Measurements from ENCODE around the gene SLC28A1. TPM values are rescaled to one million over a fixed set of nuclear protein-coding genes. Genes with fewer than 3 reads are reported as not detected.
"Not testable (repeated sequence)": the region's sequence is repeated elsewhere in the genome, so short reads cannot be mapped to it uniquely, and the experiment has no call there.

Gene SLC28A1
- total RNA-seq, 2 donors from 2014 or later = not detected

GRCh38 chr15:84859144-84859543 is 25.3 kb upstream of the SLC28A1 start:
- ATAC-seq = peak; percentile 56
- intact Hi-C loops (cut with DNase I, micrococcal nuclease) = no loop called here
- DNase-seq = no peak

DNA sequence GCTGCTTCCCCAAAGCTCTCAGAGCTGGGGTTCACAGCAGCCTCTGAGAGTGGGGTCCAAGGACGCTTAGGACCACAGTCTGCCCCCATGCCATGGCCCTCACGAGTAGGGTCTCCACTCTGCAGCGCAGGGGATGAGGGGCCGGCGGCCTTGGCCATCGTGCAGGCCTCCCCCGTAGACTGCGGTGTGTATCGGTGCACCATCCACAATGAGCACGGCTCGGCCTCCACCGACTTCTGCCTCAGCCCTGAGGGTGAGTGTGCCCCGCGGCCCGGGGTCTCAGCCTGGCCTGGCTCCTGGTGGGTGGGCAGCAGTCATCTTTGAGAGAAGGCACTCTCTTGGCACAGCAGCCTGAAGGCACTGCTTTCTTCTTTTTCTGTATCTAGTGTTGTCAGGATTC is 24.8 kb upstream of the SLC28A1 start:
- intact Hi-C loops (cut with DNase I, micrococcal nuclease) = no loop called here
- DNase-seq (no peak), ATAC-seq (no peak)

GRCh38 chr15:84861781-84862180 is 22.7 kb upstream of the SLC28A1 start:
- intact Hi-C loops (cut with DNase I, micrococcal nuclease) = no loop called here
- DNase-seq (no peak), ATAC-seq (no peak)

GRCh38 chr15:84862214-84862975 is 22.1 kb upstream of the SLC28A1 start:
- DNase-seq = no peak
- ATAC-seq = no peak
- intact Hi-C loops (cut with DNase I, micrococcal nuclease) = no loop called here

- DNase-seq = no peak
- ATAC-seq = no peak
- intact Hi-C loops (cut with DNase I, micrococcal nuclease) = no loop called here
Observed at GRCh38 chr15:84863565-84864443, 20.7 kb upstream of the SLC28A1 start.

- ATAC-seq = no peak
- DNase-seq = no peak
- intact Hi-C loops (cut with DNase I, micrococcal nuclease) = no loop called here
Observed at GRCh38 chr15:84864444-84864795, 20.0 kb upstream of the SLC28A1 start.

GRCh38 chr15:84865074-84865569 is 19.3 kb upstream of the SLC28A1 start:
- ATAC-seq (no peak), DNase-seq (no peak)
- intact Hi-C loops (cut with DNase I, micrococcal nuclease) = no loop called here

DNA sequence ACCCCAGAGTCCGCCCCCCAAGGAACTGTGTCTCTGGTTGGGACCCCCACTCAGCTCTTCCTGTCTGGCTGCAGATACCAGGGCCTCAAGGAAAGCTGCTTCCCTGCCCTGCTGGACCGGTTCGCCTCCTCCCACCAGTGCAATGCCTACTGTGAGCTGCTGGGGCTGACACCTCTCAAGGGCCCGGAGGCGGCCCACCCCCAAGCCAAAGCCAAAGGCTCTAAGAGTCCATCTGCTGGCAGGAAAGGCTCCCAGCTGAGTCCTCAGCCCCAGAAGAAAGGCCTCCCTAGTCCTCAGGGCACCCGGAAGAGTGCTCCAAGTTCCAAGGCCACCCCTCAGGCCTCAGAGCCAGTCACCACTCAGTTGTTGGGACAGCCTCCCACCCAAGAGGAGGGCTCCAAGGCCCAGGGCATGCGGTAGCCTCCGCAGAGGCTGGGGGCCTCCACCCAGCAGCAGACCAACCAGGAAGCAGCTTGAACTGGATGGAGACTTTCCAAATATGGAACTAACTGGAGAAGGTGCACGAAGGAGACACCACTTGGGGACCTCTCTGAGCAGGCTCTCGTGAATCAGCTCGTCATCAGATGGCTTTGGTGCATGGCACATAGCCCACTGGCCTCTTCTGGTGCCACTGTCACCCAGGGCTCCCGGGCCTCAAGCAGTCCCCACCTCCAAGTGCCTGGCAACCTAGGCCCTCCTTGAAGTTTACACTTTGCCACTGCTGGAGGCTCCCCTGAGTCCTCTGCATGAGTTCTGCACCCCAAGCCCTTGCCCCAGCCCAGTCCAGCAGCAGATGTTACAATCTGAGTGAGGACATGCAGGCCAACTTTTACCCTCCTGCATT is 16.2 kb upstream of the SLC28A1 start:
- DNase-seq (no peak), ATAC-seq (no peak)
- intact Hi-C loops (cut with DNase I, micrococcal nuclease) = no loop called here

- no peak for DNase-seq
- intact Hi-C loops (cut with DNase I, micrococcal nuclease) = no loop called here
- no peak for ATAC-seq
Observed at GRCh38 chr15:84869510-84869909, 15.0 kb upstream of the SLC28A1 start.

GRCh38 chr15:84871428-84871985 is 13.0 kb upstream of the SLC28A1 start:
- ATAC-seq (no peak), DNase-seq (no peak)
- intact Hi-C loops (cut with DNase I, micrococcal nuclease) = no loop called here

DNA sequence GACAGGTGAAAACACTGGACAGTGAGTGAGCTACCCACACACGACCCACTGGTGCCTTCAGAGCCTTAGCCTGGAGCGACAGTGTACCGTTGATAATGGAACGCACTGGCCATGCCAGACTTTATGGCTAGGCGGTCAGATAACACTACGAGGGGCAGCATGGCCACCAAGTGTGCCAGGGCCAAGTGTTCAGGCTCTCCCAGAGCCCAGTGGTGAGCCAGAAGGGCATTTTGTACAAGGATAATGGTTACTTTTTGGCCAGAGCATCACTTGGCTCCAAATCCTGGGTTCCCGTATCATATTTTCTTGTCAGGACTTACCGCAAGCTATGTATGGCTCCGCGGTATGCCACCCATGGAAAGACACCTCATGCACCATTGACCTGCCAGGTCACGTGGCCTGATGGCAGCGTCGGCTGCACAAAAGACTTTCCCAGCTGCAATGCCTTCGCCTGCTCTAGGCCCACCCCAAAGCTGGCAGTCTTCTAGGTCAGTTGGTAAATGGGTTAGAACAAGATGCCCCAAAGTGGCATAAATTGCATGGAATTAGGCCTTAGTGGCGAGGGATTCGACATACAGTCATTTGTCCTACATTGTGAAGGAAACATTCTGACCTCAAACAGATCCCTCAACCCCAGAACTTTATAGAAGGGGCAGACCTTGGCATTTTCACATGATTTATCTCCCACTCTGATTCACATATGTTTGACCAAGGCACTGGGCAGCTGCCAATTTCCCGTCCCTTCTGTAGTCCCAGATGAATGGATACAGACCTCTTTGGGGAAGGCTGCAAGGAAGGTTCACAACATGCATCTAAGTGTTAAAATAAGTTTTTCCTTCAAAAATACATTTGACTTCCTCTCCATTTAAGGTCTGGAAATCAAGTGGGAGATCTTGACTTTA is 12.2 kb upstream of the SLC28A1 start:
- intact Hi-C loops (cut with DNase I, micrococcal nuclease) = no loop called here
- ATAC-seq (no peak), DNase-seq (no peak)

- ATAC-seq (no peak), DNase-seq (no peak)
- intact Hi-C loops (cut with DNase I, micrococcal nuclease) = no loop called here
Observed at GRCh38 chr15:84873997-84874396, 10.5 kb upstream of the SLC28A1 start.

- ATAC-seq = no peak
- intact Hi-C loops (cut with DNase I, micrococcal nuclease) = no loop called here
- no peak for DNase-seq
Observed at GRCh38 chr15:84874981-84875699, 9.3 kb upstream of the SLC28A1 start.

DNA sequence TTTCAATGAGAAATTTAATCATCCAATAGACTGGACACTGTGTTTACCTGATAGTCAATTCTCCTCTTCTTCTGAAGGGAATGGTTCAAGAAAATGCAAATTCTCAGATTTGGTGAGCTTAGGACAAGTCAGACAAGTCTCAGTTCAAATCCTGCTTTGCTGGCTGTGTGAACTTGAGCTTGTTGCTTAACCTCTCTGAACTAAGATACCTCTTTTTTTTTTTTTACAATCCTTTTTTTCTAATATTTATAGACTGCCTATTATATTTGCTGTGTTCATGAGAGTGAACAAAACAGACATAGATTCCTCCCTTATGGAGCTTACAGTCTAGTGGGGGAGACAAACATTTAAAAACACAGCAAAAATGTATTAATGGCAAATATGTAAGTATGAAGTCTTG is 8.2 kb upstream of the SLC28A1 start:
- ATAC-seq = no peak
- intact Hi-C loops (cut with DNase I, micrococcal nuclease) = no loop called here

DNA sequence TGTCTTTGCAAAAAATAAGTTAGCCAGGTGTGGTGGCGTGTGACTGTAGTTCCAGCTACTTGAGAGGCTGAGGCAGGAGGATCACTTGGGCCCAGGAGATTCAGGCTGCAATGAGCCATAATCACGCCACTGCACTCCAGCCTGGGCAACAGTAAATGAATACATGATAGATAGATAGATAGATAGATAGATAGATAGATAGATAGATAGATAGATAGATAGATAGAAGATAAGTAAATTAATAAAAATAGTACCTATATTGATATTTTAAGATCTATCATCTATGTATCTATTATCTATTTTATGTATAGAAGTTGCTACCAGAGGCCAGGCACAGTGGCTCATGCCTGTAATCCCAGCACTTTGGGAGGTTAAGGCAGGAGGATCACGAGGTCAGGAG is 6.8 kb upstream of the SLC28A1 start:
- DNase-seq; intact Hi-C loops (cut with DNase I, micrococcal nuclease); ATAC-seq: not testable (repeated sequence)

More for the DNA sequence above, 8.2 kb upstream of the SLC28A1 start:
- DNase-seq = no peak

DNA sequence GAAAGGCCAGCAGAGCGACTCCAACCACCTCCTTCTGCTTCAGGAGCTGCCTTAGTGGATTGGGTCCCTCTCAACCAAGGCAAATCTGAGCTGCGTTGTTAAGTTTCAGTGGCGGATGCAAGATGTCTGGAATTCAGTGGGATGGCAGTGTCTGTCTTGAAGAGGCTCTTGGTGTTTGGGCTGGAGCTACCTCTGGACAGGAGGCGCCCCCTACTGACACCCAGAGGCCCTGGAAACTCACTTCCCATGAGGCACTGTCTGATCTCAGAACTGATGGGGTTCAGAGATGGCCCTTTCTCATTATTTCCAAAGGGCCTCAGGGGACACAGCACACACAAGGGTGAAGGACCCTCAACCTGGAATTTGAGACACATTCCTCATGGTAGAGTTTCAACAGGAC is 6.0 kb upstream of the SLC28A1 start:
- DNase-seq (peak; percentile 50 to 83), ATAC-seq (peak; percentile 93)
- intact Hi-C loops (cut with DNase I, micrococcal nuclease) = no loop called here

GRCh38 chr15:84879088-84879780 is 5.2 kb upstream of the SLC28A1 start:
- intact Hi-C loops (cut with DNase I, micrococcal nuclease) = no loop called here
- no peak for ATAC-seq
- DNase-seq = no peak
